ENCODE measurements around the gene GRM8. TPM values are rescaled to one million over a fixed set of nuclear protein-coding genes. Genes with fewer than 3 reads are reported as not detected.

Gene GRM8
- total and polyA plus RNA-seq, 9 of the 15 experiments (the other 6 are each of a cell fraction or from before 2014, with no cell fraction given): 0.13 TPM; not detected in 7

DNA sequence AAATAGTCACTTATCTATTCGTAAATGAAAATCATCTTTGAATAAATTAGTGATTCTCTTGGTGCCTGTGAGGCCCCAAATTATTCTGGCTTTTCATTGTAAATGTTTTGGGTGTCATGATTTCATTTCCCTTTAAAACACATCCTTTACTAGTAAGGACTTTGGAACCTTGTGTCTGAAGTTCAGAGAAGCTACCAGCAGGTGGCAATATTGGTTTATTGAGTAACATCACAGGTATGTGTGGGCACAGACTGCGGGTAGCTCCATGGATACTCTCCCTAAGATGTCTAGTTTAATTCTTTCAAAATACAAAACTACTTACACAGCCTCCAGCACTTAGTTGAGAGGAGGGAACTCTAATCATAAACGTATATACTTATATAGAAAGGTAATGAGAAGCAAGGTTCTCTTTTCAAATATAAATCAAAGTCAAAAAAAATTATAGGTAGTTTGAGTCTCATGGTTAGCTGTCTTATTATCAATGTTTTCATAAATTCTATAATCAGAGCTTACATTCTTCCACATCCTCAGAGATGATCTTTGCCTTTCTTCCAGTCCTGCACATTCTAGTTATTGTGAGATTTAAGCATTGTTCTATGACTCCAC lies 449.6 kb downstream of the GRM8 start:
- in situ Hi-C loops (cut with MboI) (no loop called here), intact Hi-C loops (cut with micrococcal nuclease) (loop anchor here (1.0 to 10.0 kb wide), 5 partner anchors 451 to 1402 kb away; no protein-coding TSS in a partner anchor)
- DNase-seq (ENCODE audit: extremely low read depth in 1 of 4, low spot score in 3 of 4): peak; percentile 58 to 77 (median 74)
- no peaks in the 10 kb centered on the region for H3K9me1 ChIP-seq (ENCODE audit: control insufficient read depth, insufficient read depth, low read length)
- no peaks in the 10 kb centered on the region for H4K20me1 ChIP-seq (replicated peaks; ENCODE audit: control insufficient read depth, insufficient read depth, low read length)
- BruUV-seq (replicated peaks): no TSS peak
- peak; percentile 79 for FAIRE-seq
- ChIA-PET CTCF (ENCODE audit: low intra/inter-chr PET ratio) (interaction anchor here (0.6 to 1.3 kb wide), 4 partner anchors 17 to 1405 kb away, joined by 3 read pairs; partner anchors contain the start of gene GRM8), POLR2A (no interaction called here)
- H3K4me3 ChIP-seq: no peak overlapping the region
- no peak overlapping the region for H3K4me2 ChIP-seq (ENCODE audit: insufficient read depth, low read length)
- no peak overlapping the region for H3K9ac ChIP-seq (ENCODE audit: insufficient read depth in 1 of 2, low read depth in 2 of 2, low read length in 2 of 2)
- peak; percentile 98 for ATAC-seq
- H3K79me2 ChIP-seq (ENCODE audit: control insufficient read depth, insufficient read depth, low read length): no peaks in the 10 kb centered on the region
- no peaks in the 10 kb centered on the region for H3K36me3 ChIP-seq (ENCODE audit: control insufficient read depth, insufficient read depth, low read length)
- no peak overlapping the region for H3K27ac ChIP-seq (ENCODE audit: extremely low read depth, low read depth, low read length)
- WGBS (ENCODE audit: insufficient coverage, low coverage, missing lambda C conversion rate): 0% methylated on average over 3 of the region's 3 CpGs
- H3K9me3 ChIP-seq (replicated peaks; ENCODE audit: control insufficient read depth, insufficient read depth, low read depth, low read length): no peaks in the 10 kb centered on the region
- no peak overlapping the region for H2AFZ ChIP-seq (ENCODE audit: low read depth, low read length)
- H3K27me3 ChIP-seq (ENCODE audit: control insufficient read depth in 2 of 2, insufficient read depth in 2 of 2, low read length in 2 of 2): no peaks in the 10 kb centered on the region
- H3K4me1 ChIP-seq (replicated peaks in 1 of 2; ENCODE audit: control insufficient read depth in 2 of 2, insufficient read depth in 2 of 2, low read length in 2 of 2): no peaks in the 10 kb centered on the region
- TF ChIP-seq, protein P1, sequence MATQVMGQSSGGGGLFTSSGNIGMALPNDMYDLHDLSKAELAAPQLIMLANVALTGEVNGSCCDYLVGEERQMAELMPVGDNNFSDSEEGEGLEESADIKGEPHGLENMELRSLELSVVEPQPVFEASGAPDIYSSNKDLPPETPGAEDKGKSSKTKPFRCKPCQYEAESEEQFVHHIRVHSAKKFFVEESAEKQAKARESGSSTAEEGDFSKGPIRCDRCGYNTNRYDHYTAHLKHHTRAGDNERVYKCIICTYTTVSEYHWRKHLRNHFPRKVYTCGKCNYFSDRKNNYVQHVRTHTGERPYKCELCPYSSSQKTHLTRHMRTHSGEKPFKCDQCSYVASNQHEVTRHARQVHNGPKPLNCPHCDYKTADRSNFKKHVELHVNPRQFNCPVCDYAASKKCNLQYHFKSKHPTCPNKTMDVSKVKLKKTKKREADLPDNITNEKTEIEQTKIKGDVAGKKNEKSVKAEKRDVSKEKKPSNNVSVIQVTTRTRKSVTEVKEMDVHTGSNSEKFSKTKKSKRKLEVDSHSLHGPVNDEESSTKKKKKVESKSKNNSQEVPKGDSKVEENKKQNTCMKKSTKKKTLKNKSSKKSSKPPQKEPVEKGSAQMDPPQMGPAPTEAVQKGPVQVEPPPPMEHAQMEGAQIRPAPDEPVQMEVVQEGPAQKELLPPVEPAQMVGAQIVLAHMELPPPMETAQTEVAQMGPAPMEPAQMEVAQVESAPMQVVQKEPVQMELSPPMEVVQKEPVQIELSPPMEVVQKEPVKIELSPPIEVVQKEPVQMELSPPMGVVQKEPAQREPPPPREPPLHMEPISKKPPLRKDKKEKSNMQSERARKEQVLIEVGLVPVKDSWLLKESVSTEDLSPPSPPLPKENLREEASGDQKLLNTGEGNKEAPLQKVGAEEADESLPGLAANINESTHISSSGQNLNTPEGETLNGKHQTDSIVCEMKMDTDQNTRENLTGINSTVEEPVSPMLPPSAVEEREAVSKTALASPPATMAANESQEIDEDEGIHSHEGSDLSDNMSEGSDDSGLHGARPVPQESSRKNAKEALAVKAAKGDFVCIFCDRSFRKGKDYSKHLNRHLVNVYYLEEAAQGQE (IDR thresholded peaks at IDR 0.05; ENCODE audit: borderline replicate concordance): peak; percentile 74; the same call in 1 of the 2 replicates
- TF ChIP-seq, protein P1 (CRISPR knock-in tag; IDR thresholded peaks at IDR 0.05; ENCODE audit: low read depth): no peak
- TF ChIP-seq, protein P2, sequence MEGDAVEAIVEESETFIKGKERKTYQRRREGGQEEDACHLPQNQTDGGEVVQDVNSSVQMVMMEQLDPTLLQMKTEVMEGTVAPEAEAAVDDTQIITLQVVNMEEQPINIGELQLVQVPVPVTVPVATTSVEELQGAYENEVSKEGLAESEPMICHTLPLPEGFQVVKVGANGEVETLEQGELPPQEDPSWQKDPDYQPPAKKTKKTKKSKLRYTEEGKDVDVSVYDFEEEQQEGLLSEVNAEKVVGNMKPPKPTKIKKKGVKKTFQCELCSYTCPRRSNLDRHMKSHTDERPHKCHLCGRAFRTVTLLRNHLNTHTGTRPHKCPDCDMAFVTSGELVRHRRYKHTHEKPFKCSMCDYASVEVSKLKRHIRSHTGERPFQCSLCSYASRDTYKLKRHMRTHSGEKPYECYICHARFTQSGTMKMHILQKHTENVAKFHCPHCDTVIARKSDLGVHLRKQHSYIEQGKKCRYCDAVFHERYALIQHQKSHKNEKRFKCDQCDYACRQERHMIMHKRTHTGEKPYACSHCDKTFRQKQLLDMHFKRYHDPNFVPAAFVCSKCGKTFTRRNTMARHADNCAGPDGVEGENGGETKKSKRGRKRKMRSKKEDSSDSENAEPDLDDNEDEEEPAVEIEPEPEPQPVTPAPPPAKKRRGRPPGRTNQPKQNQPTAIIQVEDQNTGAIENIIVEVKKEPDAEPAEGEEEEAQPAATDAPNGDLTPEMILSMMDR (IDR thresholded peaks at IDR 0.05 in 2 of 3, conservative IDR thresholded peaks at IDR 0.05 in 1 of 3; ENCODE audit: insufficient read depth in 2 of 3, low read depth in 1 of 3, low read length in 3 of 3): peak; percentile 61 to 81 (median 67)
- peak; percentile 22; the same call in 1 of the 2 replicates for TF ChIP-seq CEBPB (tag; IDR thresholded peaks at IDR 0.05)
- TF ChIP-seq ZNF780A (CRISPR knock-in tag; IDR thresholded peaks at IDR 0.05): no peak
- TF ChIP-seq RAD21 (CRISPR knock-in tag; conservative IDR thresholded peaks at IDR 0.05 in 1 of 2, IDR thresholded peaks at IDR 0.05 in 1 of 2): peak; percentile 77 to 85
- TF ChIP-seq SMC3 (conservative IDR thresholded peaks at IDR 0.05; ENCODE audit: insufficient read depth, low read depth, low read length): peak; percentile 71
- TF ChIP-seq, protein P3, sequence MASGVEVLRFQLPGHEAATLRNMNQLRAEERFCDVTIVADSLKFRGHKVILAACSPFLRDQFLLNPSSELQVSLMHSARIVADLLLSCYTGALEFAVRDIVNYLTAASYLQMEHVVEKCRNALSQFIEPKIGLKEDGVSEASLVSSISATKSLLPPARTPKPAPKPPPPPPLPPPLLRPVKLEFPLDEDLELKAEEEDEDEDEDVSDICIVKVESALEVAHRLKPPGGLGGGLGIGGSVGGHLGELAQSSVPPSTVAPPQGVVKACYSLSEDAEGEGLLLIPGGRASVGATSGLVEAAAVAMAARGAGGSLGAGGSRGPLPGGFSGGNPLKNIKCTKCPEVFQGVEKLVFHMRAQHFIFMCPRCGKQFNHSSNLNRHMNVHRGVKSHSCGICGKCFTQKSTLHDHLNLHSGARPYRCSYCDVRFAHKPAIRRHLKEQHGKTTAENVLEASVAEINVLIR (CRISPR knock-in tag; IDR thresholded peaks at IDR 0.05): no peak

Data from K562 (cell line).